GM10248 (cell line): ENCODE results near the gene ALS2CL.

Experiments
- CTCF ChIA-PET: fragments of 300-600 bp; sonication (Branson Sonifier 250); formaldehyde crosslinking; extraction: SDS; loops from one replicate; lab custom pipeline; 2021; ENCODE audit warnings: antibody characterized with exemption; lab: Yijun Ruan, JAX
- POLR2A ChIA-PET: fragments of 350-650 bp; sonication (Branson Sonifier 250); formaldehyde crosslinking; extraction: SDS; loops from one replicate; lab custom pipeline; 2020; ENCODE audit warnings: antibody characterized with exemption; lab: Yijun Ruan, JAX
- DNase-seq: peaks from one replicate; pipeline ENCODE4 v3.0.0; 2012; ENCODE audit errors: extremely low spot score
- TF ChIP-seq, protein P1 (sequence below): IDR thresholded peaks from 2 replicates; pipeline ENCODE4 v1.5.1; 2012; ENCODE audit warnings: mild to moderate bottlenecking, low read depth; ENCODE audit errors: extremely low read depth, missing control alignments, control extremely low read depth

Gene ALS2CL

GRCh38 chr3:46668116-46668515 is 25.4 kb downstream of the ALS2CL start:
- TF ChIP-seq, protein P1, sequence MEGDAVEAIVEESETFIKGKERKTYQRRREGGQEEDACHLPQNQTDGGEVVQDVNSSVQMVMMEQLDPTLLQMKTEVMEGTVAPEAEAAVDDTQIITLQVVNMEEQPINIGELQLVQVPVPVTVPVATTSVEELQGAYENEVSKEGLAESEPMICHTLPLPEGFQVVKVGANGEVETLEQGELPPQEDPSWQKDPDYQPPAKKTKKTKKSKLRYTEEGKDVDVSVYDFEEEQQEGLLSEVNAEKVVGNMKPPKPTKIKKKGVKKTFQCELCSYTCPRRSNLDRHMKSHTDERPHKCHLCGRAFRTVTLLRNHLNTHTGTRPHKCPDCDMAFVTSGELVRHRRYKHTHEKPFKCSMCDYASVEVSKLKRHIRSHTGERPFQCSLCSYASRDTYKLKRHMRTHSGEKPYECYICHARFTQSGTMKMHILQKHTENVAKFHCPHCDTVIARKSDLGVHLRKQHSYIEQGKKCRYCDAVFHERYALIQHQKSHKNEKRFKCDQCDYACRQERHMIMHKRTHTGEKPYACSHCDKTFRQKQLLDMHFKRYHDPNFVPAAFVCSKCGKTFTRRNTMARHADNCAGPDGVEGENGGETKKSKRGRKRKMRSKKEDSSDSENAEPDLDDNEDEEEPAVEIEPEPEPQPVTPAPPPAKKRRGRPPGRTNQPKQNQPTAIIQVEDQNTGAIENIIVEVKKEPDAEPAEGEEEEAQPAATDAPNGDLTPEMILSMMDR = no peak
- DNase-seq = no peak
- CTCF ChIA-PET = no interaction called here
- POLR2A ChIA-PET = no interaction called here

- TF ChIP-seq, protein P1 = no peak
- POLR2A ChIA-PET = no interaction called here
- no peak for DNase-seq
- CTCF ChIA-PET = no interaction called here
Observed at GRCh38 chr3:46667657-46668056, 25.8 kb downstream of the ALS2CL start.

- ChIA-PET CTCF (interaction anchor here (0.6 kb wide), 1 partner anchor 179 kb away, joined by 3 read pairs; no protein-coding TSS in a partner anchor), POLR2A (no interaction called here)
- TF ChIP-seq, protein P1 = no peak
- no peak for DNase-seq
Observed at GRCh38 chr3:46667061-46667621, 26.3 kb downstream of the ALS2CL start.

- POLR2A ChIA-PET = no interaction called here
- DNase-seq = no peak
- TF ChIP-seq, protein P1 = no peak
- CTCF ChIA-PET = interaction anchor here (0.6 kb wide), 1 partner anchor 178 kb away, joined by 3 read pairs; no protein-coding TSS in a partner anchor
Observed at GRCh38 chr3:46666453-46666845, 27.0 kb downstream of the ALS2CL start.

- TF ChIP-seq, protein P1 = no peak
- DNase-seq = no peak
- ChIA-PET POLR2A (no interaction called here), CTCF (no interaction called here)
Observed at GRCh38 chr3:46665763-46666452, 27.6 kb downstream of the ALS2CL start.

- DNase-seq = no peak
- POLR2A ChIA-PET = no interaction called here
- TF ChIP-seq, protein P1 = no peak
- CTCF ChIA-PET = no interaction called here
Observed at GRCh38 chr3:46664971-46665762, 28.3 kb downstream of the ALS2CL start.
